ENCODE results near the gene ZNF512B. TPM values are rescaled to one million over a fixed set of nuclear protein-coding genes. Genes with fewer than 3 reads are reported as not detected.
"Not testable (repeated sequence)": the region's sequence is repeated elsewhere in the genome, so short reads cannot be mapped to it uniquely, and the experiment has no call there.

ZNF512B gene
- total RNA-seq, 1 donor from 2014 or later: 13.0 TPM

GRCh38 chr20:63962426-63963347 is 7.0 kb downstream of the ZNF512B start:
- DNase-seq (ENCODE audit: low read depth): no peak

GRCh38 chr20:63961664-63962425 is 7.9 kb downstream of the ZNF512B start:
- no peak for DNase-seq (ENCODE audit: low read depth)

GRCh38 chr20:63960654-63961621 is 8.8 kb downstream of the ZNF512B start:
- DNase-seq (ENCODE audit: low read depth): not testable (repeated sequence)

- DNase-seq (ENCODE audit: low read depth): no peak
These were observed 10.0 kb downstream of the ZNF512B start for GRCh38 chr20:63959699-63960075.

GRCh38 chr20:63958964-63959698 is 10.6 kb downstream of the ZNF512B start:
- no peak for DNase-seq (ENCODE audit: low read depth)

- no peak for DNase-seq (ENCODE audit: low read depth)
These were observed 11.3 kb downstream of the ZNF512B start for GRCh38 chr20:63958471-63958870.

- DNase-seq (ENCODE audit: low read depth): no peak
These were observed 11.9 kb downstream of the ZNF512B start for GRCh38 chr20:63957690-63958441.

- peak; percentile 34 for DNase-seq (ENCODE audit: low read depth)
These were observed 12.6 kb downstream of the ZNF512B start for GRCh38 chr20:63957004-63957689.

GRCh38 chr20:63956664-63957003 is 13.1 kb downstream of the ZNF512B start:
- DNase-seq (ENCODE audit: low read depth): no peak

GRCh38 chr20:63955827-63956663 is 13.7 kb downstream of the ZNF512B start, which contains the start of gene UCKL1:
Gene UCKL1, minus strand, starts transcription at chr20:63956416. Its CDS starts 44 bp downstream, at chr20:63956372.
- peak; percentile 69 for DNase-seq (ENCODE audit: low read depth)

GRCh38 chr20:63955281-63955826 is 14.4 kb downstream of the ZNF512B start:
- peak; percentile 9 for DNase-seq (ENCODE audit: low read depth)

- DNase-seq (ENCODE audit: low read depth): no peak
These were observed 15.8 kb downstream of the ZNF512B start for GRCh38 chr20:63953764-63954429.

- DNase-seq (ENCODE audit: low read depth): no peak
These were observed 17.0 kb downstream of the ZNF512B start for GRCh38 chr20:63952769-63953168.

- no peak for DNase-seq (ENCODE audit: low read depth)
These were observed 17.6 kb downstream of the ZNF512B start for GRCh38 chr20:63952210-63952535.

- DNase-seq (ENCODE audit: low read depth): no peak
These were observed 18.1 kb downstream of the ZNF512B start for GRCh38 chr20:63951398-63952209.

GRCh38 chr20:63950701-63951397 is 18.9 kb downstream of the ZNF512B start:
- DNase-seq (ENCODE audit: low read depth): no peak
